ENCODE data around the gene CDK3.
"Not testable (repeated sequence)": the region's sequence is repeated elsewhere in the genome, so short reads cannot be mapped to it uniquely, and the experiment has no call there.

CDK3 gene

DNA sequence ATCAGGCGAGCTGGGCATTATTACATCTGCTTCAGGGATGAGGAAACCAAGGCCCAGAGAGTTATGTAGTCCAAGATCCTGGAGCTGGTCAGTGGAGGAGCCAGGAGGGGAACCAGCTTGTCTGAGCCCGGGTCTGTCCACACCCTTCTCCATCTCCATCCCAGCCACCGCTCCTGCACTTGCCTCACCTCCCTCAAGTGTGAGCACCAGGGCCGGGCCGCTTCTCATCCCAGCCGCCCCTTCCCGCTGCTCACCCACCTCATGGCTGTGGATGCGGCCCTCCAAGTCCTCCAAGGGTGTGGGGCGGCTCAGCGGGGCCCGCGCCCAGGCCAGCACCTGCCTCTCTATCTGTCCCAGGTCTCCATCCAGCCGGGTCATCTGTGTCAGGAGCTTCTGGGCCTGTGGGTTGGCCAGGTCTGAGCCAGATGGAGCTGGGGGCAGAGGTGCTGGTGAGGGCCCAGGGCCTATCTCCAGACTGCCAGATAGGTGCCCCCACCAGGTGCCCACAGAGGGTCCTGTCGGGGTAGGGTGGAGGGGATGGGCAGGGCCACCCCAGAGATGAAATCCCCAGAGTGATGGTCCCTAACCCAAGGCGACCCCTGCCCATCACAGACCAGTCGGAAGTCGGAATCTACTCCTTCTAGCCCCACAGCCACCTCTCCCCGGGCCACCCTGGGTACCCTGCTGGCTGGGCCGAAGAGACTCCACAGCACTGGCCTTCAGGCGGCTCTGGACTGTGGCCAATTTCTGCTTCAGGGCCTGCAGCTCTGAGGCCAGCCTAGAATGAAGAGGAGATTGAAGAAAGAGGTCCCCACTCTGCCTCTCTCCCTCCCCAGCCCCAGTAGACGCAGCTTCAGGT, 17.1 kb downstream of the CDK3 start:
- no peak for DNase-seq

DNA sequence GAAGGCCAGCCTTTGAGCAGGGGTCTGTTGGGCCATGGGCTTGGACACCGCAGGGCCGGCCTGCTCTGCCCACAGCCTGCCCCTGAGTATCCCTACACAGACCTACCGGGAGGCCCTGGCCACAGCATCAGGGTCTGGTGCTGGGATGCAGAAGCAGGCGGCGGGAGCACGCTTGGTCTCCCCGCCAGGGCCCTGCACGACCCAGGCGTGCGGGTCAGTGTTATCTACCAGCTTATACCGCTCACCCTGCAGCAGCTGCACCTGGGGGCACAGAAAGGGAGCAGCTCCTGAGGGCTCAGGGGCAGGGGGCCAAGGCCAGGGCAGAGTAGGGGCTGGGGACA, 17.7 kb downstream of the CDK3 start:
- DNase-seq: no peak

DNA sequence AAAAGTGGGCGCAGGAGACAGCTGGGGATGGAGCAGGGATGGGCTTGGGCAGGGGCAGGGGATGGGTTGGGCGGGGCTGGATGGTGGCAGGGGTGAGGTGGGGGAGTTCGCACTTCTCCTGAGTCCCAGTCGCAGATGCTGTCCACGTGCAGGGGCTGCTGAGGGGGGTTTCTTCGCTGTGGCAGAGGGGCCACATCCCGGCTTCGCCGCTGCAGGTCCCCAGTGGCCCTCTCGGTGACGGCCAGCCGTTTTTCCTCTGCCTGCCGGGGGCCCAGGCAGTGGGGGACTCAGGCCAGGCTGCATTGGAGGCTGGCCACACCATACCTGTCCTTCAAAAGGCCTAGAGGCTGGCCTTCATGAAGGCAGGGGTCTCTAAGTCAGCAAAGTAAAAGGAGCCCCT, 18.1 kb downstream of the CDK3 start:
- DNase-seq: no peak

DNA sequence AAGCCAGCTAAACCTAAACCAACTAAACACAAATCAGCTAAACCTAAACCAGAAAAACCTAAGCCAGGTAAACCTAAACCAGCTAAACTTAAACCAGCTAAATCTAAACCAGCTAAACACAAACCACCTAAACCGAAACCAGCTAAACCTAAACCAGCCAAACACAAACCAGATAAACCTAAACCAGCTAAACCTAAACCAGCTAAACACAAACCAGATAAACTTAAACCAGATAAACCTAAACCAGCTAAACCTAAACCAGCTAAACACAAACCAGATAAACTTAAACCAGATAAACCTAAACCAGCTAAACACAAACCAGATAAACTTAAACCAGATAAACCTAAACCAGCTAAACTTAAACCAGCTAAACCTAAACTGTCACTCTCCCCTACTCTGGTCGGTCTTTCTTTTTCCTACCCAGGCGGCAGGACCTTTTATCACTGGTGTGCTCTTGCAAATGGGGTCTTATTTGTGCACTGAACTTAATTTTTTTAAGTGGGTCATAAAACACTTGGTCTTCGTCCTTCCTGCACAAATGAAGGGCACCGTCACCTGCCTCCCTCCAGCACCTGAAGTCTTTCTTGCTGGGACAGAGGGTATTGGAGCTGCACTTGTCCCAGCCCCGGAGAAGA, 19.3 kb downstream of the CDK3 start:
- no peak for DNase-seq

DNA sequence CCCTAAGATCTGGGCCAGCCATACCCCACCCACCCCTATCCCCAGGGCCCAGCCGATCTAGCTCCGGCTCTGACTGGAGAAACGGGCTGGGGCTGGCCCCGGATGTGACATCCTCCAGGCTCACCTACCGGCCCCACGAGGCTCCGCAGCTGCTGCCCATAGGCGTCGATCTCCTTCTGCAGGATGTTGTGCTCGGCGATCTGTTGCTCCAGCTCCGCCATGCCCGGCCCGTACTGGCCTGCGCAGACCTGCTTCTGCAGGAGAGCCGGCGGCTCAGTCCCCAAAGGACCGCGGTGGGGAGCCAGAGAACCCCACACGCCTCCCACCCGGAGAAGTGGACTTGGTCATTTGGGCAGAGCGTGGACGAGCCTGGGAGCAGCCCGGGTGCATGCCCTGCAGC, 21.6 kb downstream of the CDK3 start:
- no peak for DNase-seq

DNA sequence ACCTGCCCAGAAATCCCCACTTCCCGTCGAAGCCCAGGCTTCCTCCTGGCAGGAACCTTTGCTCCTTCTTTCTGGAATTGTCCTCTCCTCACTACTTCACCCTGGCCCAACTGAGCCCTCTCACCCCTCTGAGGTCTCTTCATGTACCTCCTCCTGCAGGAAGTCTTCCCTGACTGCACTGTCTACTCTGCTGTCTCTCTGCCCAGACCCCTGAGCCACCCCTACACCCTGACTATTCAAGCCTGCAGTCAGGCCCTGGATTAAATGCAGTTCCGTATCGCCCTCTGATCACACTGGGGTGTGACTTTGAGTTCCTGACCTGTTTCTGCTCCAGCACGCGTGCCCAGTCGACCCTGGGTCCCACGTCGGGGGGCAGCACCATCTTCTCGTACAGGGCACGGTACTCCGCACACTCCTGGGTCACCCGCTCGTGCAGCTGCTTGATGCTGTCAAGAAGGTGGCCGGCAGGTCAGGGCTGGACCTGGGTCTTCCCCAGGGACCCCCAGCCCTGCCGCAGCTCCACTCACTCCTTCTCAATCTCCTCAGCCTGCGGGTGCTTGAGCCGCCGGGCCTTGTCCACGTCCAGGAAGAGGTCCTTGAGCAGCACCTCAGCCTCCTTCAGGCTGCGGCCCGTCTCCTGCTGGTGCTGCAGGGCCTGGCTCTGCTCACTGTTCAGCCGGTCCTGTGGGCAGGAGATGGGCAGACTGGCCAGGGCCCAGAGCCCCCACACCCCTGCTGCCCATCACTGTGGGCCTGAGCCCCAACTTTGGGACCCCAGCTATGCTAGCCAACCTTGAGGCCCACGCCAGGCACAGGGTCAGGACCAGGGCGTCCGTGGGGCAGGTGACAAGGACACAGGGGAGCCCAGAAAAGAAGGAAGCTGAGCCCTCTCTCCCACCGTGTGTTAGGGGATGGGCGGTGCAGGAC, 22.6 kb downstream of the CDK3 start:
- DNase-seq: no peak

DNA sequence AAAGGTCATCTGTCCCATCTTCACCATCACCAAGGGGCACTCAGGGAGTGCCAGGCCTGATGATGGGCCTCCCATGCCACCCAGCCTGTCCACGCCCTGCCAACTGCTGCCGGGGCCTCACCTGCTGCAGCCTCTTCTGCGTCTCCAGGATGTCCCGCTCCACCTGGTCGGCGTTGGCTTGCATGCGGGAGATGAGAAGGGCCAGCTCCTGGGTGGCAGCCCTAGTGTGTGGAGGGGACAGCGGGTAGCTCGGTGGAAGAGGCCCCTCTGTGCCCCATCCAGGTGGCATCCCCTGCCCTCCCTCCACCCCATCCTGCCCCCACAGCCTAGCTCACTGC, 23.2 kb downstream of the CDK3 start:
- DNase-seq: no peak

DNA sequence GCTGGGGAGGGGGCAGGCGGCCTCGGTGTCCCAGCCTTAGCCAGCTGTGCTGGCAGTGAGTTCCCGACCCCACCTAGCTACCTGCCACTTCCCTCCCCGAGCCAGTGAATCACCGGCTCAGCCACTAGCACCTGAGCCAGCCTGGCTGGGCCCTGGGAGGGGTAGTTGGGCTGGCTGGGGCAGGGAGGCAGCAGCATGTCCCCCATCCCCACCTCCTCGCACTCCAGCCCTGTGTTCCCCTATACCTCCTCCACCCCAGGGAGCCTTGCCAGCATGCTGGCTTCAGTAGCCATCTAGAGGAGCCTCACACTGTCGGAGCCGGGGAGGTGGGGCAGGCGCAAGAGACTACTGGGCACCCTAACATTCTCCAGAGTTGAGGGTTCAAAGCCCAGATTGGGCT, 23.7 kb downstream of the CDK3 start:
- no peak for DNase-seq

DNA sequence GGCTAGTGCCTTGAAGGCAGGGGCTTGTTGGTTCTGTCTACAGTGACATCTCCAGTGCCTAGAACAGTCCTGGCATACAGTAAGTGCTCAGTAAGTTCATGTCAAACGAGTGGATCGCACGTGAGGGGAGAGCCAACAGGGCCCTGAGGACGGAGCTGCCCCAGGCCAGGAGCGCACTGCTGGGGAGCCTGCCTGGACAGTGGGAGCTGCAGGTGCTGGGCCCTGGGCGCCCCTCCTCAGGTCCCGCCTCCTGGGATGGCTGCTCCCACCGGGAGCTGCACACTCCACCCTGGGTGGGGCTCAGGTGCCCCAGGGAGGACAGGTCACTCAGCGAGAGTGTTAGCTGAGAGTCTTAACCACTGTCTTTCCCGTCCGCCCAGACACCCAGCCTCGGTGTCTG, 24.6 kb downstream of the CDK3 start:
- DNase-seq: no peak

DNA sequence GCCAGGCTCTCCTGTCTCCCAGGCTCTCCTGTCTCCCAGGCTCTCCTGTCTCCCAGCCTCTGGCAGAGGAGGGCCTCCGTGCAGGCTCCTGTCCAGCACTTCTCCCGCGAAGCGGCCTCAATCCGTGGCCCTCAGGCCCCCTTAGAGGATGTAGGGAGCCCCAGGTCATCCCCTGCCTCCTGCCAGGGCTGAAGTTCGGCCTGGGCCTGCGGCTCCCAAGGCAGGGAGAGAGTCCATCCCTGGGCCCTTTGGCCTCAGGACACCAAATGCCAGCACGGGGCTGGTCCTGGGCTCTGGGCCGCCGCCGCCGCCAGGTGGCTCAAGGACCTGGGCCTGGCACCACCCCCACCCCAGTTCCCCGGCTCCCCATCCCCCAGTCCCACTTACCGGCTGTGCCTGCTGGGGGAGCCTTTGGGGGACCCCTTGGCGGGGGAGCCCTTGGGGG, 26.1 kb downstream of the CDK3 start:
- DNase-seq: no peak

DNA sequence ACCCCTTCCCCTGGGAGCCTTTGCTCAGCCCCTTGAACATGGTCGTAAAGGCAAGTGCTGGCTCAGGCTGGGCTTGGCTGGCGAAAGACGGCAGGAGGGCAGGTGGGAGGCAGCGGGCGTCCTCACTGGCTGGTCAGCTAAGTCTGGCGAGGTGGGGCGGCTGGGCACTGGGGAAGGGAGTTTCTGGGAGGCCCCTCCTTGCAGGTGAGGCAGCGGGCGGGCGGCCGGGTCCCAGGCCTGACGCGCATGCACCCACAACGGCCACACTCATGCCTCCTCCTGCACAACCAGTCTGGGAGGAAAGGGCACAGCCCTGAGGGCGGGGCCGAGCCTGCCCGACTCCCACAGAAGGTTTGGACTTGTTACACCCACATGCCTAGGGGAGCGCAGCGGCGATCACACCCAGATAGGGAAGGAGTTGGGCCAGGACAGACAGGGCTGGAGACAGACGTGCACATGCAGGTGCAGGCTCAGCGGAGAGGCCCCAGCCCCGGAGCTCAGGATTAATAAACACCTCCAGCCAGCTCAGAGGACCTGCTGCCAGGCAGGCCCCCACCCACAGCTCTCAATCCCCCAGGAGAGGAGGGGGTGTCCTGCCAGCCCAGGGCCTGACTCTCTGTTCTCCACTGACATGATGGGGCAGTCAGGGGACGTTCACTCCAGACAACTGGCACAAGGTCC, 26.6 kb downstream of the CDK3 start, which contains the start of gene EVPL:
Gene EVPL (minus strand): TSS at position 148 of the 681 bp plus-strand sequence. CDS start 108 bp downstream, at position 40.
- DNase-seq: no peak

DNA sequence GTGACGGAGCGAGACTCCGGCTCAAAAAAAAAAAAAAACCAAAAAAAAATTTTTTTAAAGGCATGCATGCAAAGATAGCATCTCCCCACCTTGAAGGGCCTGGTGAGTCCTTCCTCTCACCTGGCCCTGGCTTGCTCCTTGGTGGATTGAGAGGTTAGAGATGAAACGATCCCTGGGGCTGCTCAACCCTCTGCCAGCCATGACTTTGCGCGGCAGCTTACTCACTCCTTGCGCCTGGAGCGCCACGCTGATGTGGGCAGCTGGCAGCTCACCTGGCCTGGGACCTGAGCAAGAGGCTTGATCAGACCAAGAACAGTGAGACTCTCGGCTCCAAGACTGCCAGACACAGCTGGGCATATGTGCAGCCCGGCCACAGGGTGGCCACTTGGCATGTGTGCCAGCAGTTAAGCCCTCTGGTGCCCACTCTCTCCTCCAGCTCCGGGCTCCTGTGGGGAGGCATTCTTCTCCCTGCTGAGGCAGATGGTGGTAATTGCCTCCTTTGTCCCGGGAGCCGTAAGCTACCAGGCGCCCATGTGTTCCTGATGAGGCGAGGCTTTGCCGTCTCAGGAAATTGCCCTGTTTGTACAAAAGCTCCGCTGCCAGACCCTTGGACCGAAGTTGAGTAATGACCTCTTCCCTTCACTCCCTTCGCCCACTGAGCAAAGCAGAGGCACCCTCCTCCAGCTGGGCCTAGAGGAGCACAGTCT, 31.6 kb downstream of the CDK3 start:
- DNase-seq: no peak

DNA sequence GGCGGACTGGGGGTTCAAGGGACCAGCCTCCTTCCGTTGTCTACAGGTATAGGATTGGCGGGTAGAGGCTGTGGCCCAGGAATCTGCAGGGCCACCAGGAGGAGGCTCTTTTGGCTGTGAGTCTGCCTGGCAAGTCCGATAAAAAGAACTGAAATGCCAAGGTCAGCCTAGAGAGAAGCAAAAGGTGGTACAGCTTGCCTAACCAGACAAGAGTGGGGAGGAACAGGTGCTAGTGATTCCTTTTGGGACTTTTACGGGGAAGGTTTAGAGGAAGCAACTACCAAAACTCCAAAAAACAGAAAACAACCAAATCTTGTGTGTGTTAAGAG, 32.1 kb downstream of the CDK3 start:
- DNase-seq: no peak

DNA sequence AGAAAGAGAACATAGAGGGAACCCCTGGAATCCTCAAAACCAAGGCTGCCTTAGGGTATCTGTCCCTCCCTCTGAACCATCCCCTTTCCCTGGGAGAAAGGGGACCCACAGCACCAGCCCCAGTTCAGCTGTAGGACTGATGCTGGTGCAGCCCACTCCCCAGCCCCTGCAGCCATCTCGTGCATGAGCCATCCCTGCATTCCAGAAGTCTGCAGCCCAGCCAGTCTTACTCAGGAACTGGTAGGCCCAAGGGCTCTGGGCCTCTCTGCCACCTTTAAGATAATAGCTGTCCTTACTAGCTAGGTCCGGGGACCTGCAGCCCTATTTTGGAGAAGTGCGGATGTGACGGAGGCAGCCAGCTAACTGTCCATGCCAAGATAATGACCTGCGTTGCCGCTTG, 32.5 kb downstream of the CDK3 start:
- no peak for DNase-seq

DNA sequence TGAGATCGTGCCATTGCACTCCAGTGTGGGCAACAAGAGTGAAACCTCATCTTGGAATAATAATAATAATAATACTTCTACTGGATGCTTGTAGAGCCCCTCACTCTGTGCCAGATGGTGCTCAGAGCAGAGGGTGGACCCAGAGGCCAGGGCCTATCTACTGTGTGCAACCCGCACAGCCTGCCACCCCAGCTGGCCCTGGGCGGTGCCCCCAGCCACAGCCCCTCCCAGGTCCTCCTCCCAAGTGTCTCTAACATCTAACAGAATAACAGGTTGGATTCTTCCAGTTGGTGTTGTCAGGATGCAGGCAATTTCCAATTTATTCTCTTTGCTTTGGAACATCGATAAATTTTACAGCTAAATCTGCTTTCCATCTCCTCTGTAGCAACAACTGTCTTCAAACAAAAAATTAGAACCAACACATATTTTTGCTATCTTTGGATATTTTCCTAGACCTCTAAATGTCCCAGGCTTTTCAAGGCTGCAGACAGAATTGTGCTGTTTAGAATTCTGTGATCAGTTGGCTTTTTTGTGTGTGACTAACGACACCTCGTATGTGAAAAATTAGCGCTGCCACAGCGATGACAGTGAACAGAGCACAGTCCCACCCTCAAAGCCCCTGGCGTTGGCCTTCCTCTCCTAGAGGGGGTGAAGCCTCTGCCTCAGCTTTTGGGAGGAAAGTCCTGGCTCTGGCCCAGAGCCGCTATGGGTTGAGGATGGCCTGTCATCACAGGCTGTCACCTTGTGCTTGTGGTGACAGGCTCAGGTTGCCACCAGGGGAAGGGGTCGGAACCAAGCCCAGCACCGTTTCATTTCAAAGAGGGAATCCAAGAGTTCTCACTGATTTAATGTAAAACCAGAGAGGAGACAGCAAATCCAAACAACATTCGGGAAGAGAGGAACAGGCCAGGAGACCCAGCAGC, 34.0 kb downstream of the CDK3 start:
- DNase-seq: no peak

DNA sequence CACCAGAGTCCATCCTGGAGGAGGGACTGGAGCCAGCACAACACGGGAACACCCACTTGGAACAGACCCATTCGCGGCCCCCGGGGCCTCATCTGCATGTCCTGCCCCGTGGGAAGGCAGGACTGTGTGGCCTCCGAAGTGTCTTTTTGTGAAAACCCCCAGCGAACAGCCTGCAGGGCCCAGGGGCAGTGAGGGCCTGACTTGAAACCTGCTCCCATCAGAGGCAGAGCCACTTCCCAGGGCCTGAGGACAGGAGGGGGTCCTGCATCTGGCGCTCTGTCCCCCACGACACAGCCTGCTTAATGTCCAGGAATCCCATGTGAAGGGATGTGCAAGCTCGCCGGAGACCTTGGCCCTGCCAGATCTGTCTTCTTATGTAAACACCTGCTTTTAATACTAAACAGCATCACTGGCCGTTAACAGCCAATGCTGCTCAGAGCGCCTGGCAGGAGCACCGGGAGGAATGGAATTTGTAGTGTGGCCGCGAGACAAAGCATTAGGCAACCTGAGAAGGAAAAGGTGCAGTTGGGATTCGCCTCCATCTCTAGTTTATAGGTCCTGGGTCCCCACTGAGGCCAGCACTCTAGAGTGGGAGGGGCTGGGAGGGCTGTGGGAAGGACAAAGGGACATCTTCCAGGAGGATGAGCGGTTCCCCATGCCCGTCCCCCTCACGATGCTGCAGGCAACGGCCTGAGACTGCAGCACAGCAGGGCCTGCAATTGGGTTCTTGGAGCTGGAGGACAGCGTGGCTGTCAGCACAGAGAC, 36.0 kb downstream of the CDK3 start:
- DNase-seq: no peak

DNA sequence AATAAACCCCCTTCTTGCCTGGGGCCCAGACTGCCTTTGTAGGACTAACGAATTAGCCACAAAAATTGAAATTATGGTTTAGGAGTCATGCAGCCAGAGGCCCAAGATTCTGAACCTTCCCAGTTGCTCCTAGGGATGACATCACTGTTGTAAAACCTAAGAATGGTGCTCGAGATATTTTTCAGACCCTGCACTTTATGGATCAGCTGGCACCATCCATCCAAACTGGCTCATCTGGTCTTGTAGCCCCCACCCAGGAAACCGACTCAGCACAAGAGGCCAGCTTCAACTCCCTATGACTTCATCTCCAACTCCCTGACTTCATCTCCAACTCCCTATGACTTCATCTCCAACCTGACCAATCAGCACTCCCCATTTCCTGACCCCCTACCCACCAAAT, 37.4 kb downstream of the CDK3 start:
- no peak for DNase-seq

DNA sequence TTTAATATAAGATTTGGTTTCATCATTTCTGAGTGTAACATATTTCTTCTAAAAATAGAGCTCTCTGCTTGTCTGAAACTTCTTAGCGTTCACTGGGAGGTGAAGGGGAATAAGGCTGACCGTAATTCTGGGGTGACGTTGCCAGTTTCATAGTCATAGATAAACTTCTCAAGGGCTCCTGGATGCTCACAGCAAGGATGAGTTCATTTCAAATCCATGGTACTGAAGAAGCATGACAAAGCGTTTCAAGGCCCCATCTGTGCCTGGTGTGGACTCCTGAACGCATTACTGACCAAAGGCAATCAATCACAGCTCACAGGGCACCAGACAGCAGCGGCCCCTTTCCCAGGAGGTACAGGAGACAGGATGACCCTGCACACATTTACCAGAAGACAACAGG, 38.5 kb downstream of the CDK3 start:
- DNase-seq: no peak

DNA sequence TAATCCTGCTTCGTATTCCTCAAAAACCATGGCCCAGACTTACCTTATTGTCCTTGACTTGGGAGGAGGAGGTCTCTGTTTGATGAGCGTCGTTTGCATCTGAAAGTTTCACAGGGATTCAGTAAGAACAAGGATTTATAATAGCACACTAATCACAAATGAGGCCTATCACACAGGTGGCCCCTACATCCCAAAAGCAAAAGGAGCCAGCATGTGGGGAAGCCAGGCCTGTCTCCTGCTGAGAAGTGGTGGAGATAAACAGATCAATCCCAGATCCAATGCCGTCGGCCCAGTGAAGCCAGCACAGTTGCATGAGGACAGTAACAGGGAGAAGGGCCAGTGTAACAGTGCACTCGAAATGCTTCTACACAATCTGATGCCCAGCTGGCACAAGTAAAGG, 39.7 kb downstream of the CDK3 start:
- no peak for DNase-seq

DNA sequence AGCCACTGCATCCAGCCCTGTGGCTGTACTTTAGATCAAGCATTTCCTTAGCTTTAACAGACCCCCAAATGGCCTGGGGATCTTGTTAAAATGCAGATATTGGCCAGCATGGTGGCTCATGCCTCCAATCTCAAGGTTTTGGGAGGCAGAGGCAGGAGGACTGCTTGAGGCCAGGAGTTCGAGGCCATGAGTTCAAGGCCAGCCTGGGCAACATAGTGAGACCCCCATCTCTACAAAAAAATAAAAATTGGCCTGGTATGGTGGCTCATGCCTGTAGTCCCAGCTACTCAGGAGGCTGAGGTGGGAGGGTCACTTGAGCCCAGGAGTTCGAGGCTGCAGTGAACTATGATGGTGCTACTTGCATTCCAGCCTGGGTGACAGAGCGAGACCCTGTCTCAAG, 42.2 kb downstream of the CDK3 start:
- not testable (repeated sequence) for DNase-seq

All from CD4-positive, alpha-beta T cell treated with Interferon alpha-2 for 1 hour (primary cell).